Skeletal muscle cell (primary cell): Measurements from ENCODE around the gene SNX19.
"Not testable (repeated sequence)": the region's sequence is repeated elsewhere in the genome, so short reads cannot be mapped to it uniquely, and the experiment has no call there.

Source experiments
- DNase-seq: peaks from one replicate; pipeline ENCODE4 v3.0.0-alpha.2; 2010; ENCODE audit warnings: low read depth
- H3K4me3 ChIP-seq: 2 replicates; pipeline ENCODE4 v1.5.1; 2011; ENCODE audit warnings: low read depth, mild to moderate bottlenecking, control low read depth, low read length, moderate library complexity

The SNX19 gene

GRCh38 chr11:130916238-130916855 is at the start of gene SNX19:
SNX19 (minus strand) TSS chr11:130916479; CDS start chr11:130915939, 540 bp downstream.
- DNase-seq, result peak; percentile 55
- H3K4me3 ChIP-seq, result peak within 1 kb of the TSS; percentile 81

- no peak for DNase-seq
- no peak overlapping the region for H3K4me3 ChIP-seq
These were observed 47.9 kb upstream of the SNX19 start for GRCh38 chr11:130964058-130964792.

GRCh38 chr11:130947889-130948288 is 31.6 kb upstream of the SNX19 start:
- no peak overlapping the region for H3K4me3 ChIP-seq

GRCh38 chr11:130947481-130947880 is 31.2 kb upstream of the SNX19 start:
- DNase-seq, result no peak
- H3K4me3 ChIP-seq, result no peak overlapping the region

More at GRCh38 chr11:130947889-130948288, 31.6 kb upstream of the SNX19 start:
- no peak for DNase-seq

GRCh38 chr11:130947058-130947457 is 30.8 kb upstream of the SNX19 start:
- no peak for DNase-seq

GRCh38 chr11:130945896-130946295 is 29.6 kb upstream of the SNX19 start:
- no peak overlapping the region for H3K4me3 ChIP-seq
- DNase-seq, result peak; percentile 94

More at GRCh38 chr11:130947058-130947457, 30.8 kb upstream of the SNX19 start:
- H3K4me3 ChIP-seq, result no peak overlapping the region

- no peak for DNase-seq
- no peak overlapping the region for H3K4me3 ChIP-seq
These were observed 24.4 kb upstream of the SNX19 start for GRCh38 chr11:130940706-130941105.

GRCh38 chr11:130937051-130937450 is 20.8 kb upstream of the SNX19 start:
- DNase-seq, result peak; percentile 45

GRCh38 chr11:130932086-130932712 is 15.9 kb upstream of the SNX19 start:
- DNase-seq, result no peak
- H3K4me3 ChIP-seq, result no peak overlapping the region

More at GRCh38 chr11:130937051-130937450, 20.8 kb upstream of the SNX19 start:
- H3K4me3 ChIP-seq, result no peak overlapping the region

- DNase-seq, result no peak
- H3K4me3 ChIP-seq, result no peak overlapping the region
These were observed 8.5 kb upstream of the SNX19 start for GRCh38 chr11:130924750-130925149.

GRCh38 chr11:130920612-130921011 is 4.3 kb upstream of the SNX19 start:
- not testable (repeated sequence) for H3K4me3 ChIP-seq, DNase-seq

- no peak overlapping the region for H3K4me3 ChIP-seq
- no peak for DNase-seq
These were observed 1.8 kb upstream of the SNX19 start for GRCh38 chr11:130918081-130918480.

GRCh38 chr11:130916910-130917309 is 631 bp upstream of the SNX19 start:
- DNase-seq, result no peak
- H3K4me3 ChIP-seq, result peak overlapping the region; percentile 81

GRCh38 chr11:130915603-130916237 is 559 bp downstream of the SNX19 start:
- peak overlapping the region; percentile 81 for H3K4me3 ChIP-seq
- DNase-seq, result no peak

- H3K4me3 ChIP-seq, result no peak overlapping the region
- DNase-seq, result no peak
These were observed 3.0 kb downstream of the SNX19 start for GRCh38 chr11:130913268-130913667.

- no peak for DNase-seq
- no peak overlapping the region for H3K4me3 ChIP-seq
These were observed 3.7 kb downstream of the SNX19 start for GRCh38 chr11:130912552-130912951.

GRCh38 chr11:130911306-130911705 is 5.0 kb downstream of the SNX19 start:
- no peak overlapping the region for H3K4me3 ChIP-seq
- no peak for DNase-seq

GRCh38 chr11:130909650-130910049 is 6.6 kb downstream of the SNX19 start:
- H3K4me3 ChIP-seq, result no peak overlapping the region
- peak; percentile 84 for DNase-seq

GRCh38 chr11:130908770-130909625 is 7.3 kb downstream of the SNX19 start:
- DNase-seq, result peak; percentile 68
- no peak overlapping the region for H3K4me3 ChIP-seq
